SU-DHL-6 (cell line): ENCODE results near the gene IL21R.

Source experiments
- CTCF ChIP-seq: fragments of 200-600 bp; sonication (generic); IDR thresholded peaks from one replicate; pipeline ENCODE4 v1.5.1; 2017; ENCODE audit warnings: antibody characterized with exemption, mild to moderate bottlenecking, low read length, moderate library complexity; ENCODE audit not compliant: insufficient read depth, poor library complexity, severe bottlenecking
- EZH2phosphoT487 ChIP-seq: fragments of 200-600 bp; sonication (generic), shearing (Covaris generic); conservative IDR thresholded peaks from 2 replicates; pipeline ENCODE4 v1.6.1; 2018; ENCODE audit warnings: mild to moderate bottlenecking, antibody characterized with exemption, low read length, moderate library complexity, mixed read lengths

GRCh38 chr16:27389272-27389961 is 12.6 kb upstream of the IL21R start:
- TF ChIP-seq CTCF (no peak), EZH2phosphoT487 (no peak)
